Measurements from ENCODE around the gene SUMF1.
"Not testable (repeated sequence)": the region's sequence is repeated elsewhere in the genome, so short reads cannot be mapped to it uniquely, and the experiment has no call there.

Gene SUMF1

DNA sequence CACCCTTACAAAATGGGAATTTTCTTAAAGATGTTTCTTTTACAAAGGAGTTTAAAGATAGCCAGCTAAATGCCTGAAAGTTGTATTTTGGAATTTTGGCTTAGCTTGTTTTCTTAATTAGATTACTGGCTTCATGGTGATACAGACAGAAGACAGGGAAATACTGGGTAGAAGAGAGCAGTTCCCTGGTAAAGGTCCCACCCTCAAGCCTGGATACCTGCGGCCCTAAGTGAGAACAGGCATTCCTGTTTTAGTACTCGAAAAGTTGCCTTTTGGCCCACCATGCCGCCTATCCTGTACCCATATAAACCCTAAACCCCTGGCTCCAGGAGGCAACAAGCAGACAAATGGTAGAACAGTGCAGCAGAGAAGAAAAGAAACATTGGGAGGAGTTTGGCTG, 134.5 kb downstream of the SUMF1 start:
- DNase-seq: no peak

DNA sequence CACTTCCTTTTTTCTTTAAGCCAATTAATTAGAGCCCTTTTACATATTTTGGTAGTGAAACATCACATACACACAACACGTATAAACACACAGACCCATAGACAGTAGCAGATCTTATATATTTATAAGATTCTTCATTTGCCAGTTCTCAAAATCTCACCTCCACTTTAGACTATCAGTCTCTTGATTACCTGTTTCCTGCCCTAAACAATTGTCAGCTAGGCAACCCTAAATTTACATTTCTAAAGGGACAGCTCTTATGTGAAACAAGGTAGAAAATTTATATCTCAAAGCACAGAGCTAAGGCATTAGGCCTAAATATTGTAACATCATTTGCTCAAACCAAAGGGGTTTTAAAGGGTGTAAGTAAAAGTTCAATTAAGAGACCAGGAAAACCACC, 135.0 kb downstream of the SUMF1 start:
- no peak for DNase-seq

DNA sequence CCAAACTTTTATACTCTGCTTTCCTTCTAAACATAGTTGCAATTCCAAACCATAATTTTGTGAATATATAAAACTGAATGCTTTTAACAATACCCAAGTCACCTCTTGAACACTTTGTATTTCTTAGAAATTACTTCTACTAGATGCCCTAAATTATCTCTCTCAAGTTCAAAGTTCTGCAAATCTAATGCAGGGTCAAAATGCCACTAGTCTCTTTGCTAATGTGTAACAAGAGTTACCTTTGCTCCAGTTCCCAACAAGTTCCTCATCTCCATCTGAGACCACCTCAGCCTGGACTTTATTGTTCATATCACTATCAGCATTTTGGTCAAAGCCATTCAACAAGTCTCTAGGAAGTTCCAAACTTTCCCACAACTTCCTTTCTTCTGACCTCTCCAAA, 137.3 kb downstream of the SUMF1 start:
- not testable (repeated sequence) for DNase-seq

DNA sequence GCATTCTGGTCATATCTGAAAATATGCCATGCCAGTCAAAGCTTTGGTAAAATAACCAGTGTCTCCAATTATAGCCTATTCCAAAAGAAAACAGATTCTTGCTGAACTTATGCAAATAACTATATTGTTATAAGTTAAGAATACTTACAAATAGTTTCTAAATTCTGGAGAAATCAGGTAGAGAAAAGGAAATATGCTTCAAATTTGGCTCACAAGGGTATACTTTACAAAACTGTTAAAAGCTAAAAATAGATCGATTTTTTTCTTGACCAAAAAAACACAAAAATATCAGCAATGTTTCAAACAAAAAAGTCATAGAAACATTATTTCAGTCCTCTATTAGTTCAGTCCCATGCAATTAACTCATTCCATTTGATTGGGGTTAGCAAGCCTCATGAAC, 140.2 kb downstream of the SUMF1 start:
- no peak for DNase-seq

DNA sequence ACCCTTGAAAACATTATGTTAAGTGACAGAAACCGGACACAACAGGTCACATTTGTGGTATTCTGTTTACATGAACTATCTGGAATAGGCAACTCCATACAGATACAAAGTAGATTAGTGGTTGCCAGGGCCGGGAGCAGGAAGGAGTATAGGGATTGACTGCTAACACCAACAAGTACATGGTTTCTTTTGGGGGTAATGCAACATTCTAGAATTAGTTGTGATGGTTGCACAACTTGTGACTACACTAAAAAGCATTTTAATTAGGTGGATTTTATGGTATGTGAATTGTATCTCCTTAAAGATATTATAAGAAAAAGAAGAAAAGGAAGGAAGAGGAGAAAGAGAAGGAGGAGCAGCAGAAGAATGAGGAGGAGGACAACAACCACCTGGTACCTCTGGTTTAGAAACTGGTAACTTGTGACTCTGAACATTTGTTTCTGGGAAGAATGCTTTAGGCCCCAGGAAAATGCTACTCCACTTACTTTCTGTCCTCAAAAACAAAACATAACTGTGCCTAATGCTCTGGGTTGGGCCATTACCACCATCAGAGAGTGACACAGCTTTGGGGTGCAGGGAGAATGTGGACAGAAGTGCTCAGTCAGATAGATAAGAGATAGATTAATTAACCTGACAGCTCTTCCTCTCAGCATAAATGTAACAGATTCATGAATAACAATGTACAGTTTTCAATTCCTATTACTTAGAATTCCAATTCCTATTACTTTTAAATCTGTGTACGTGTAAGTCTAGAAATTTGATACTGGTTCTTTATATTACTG, 143.6 kb downstream of the SUMF1 start:
- peak; percentile 48 for DNase-seq

DNA sequence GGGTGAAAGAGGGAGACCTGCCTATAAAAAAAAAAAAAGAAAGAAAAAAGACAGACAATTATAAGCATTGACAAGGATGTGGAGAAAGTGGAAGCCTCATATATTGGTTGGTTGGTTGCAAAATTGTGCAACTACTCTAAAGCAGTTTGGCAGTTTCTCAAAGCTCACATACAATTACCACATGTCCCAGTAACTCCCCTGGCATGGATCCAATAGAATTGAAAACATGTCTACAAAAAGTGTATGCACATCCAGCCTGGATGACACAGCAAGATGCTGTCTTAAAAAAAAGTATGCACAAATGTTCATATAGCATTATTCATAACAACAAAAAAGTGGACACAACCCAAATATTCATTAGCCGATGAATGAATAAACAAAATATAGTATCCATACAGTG, 144.4 kb downstream of the SUMF1 start:
- DNase-seq: peak; percentile 83

DNA sequence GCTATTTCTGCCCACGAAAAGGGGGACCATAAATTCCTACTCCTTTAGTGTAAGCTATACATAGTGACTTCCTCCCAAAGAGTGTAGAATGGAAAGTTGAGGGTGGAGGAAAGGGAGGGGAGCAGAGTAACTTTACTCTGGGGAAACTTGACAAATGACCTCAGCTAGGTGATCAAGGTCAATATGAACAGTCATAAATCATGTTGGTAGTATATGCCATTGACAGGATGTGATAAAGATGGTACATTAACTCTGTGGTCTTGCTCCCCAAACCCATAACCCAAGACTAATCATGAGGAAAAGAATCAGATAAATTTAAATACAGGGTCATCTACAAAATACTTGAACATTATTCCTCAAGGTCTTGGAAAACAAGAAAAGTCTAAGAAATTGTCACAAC, 145.3 kb downstream of the SUMF1 start:
- DNase-seq: no peak

DNA sequence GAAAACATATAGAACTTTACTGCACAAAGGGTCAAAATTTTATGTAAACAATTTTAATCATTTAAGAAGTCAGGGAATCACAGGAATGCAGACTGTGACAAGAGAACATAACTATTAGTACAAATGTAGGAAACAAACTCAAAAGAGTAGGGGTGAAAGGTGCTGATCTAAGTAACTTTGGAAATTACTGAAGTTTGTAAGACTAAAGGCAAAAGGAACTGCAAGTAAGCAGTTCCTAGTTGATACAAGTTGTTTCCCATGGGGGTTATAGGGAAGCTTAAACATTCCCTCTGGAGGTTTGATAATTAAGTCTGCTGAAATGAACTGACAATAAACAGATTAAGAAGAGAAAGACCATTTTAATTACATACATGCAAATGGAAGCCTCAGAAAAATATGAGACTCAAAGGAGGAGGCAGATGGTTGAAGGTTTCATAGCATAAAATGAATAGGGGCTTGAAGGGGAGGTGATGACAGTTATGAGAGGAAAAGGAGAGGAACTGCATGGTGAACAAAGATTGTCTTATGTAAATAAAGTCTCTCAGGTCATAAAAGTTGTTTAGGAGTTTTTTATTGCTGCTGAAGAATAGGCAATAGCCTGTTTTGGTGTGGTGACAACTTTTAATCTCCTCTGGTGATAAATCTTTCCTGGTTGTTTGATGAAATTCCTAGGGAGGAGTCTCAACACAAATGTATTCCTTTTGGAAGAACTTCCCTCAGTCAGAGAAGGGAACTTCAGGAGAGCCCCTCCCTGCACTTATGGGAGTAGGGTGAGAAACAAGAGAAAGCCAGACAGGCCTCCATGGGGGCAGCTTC, 146.8 kb downstream of the SUMF1 start:
- DNase-seq: peak; percentile 6

DNA sequence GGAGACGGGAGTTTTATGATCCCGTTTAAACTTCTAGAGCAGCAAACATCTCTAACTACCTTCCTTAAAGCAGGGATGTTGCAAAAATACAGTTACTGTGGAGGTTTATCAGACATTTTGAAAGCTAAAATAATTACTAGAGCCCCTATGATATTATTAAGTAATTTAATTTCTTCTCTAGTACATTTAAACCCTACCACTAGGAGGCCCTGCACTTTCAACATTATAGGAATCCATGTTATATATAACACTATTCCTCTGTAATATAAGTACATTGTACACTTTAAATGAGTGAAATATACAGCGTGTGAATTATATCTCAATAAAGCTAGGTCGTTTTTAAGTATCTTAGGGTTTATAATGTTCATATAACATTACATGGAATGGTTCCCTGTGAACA, 152.4 kb downstream of the SUMF1 start:
- no peak for DNase-seq

DNA sequence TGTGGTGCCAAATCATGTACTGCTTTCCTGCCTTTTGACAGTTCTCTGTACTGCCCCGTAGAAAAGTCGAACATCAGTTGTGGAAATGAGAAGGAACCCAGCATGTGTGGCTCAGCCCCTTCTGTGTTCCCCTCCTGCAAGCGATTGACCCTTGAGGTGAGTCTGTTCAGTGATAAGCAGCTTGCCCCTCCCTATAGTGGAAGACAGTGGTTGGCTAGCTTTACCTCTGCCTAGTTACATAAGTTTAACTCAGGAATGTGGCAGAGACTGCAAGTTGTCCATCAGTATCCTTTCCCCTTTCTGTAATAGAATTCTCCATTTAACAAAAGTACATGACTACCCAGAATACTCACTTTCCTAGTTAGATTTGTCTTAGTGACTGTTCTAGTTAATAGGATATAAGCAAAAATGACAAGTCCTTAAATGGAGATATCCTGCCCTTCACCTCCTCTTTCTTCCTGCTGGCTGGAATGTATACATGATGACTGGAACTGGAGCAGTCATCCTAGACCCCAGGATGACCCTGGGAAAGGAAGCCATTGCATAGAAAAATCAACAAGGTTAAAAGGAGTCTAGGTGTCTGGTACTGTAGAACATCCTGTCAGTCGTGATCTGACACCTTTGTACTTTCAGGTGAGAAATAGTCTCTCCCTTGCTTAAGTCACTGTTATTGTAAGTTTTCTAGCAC, 153.3 kb downstream of the SUMF1 start:
- DNase-seq: peak; percentile 55

DNA sequence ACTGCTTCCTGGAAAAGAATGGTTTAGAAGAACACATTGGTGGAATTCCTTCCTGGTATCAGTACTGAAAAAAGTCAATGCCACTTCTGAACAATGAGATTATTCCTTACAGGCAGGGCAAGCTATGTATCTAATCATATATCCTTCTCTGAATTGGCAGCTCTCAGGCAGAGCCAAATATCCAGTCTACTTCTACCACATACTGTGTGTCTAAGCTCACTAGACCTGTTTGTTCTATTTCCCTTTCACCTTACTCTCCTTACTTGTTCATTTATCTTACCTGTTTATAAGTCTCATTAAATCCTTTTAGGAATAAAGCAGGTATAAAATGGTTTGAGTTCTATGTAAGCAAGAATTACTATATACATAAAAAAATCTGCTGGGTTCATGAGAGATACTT, 155.6 kb downstream of the SUMF1 start:
- no peak for DNase-seq

Measured in fibroblast of skin of right biceps (primary cell).